Left hindlimb (tissue), 1 donor: Measurements from ENCODE around the gene CYTIP.

Experiments used
- DNase-seq: peaks from one replicate; pipeline ENCODE4 v3.0.0-alpha.2; 2018

Gene CYTIP

DNA sequence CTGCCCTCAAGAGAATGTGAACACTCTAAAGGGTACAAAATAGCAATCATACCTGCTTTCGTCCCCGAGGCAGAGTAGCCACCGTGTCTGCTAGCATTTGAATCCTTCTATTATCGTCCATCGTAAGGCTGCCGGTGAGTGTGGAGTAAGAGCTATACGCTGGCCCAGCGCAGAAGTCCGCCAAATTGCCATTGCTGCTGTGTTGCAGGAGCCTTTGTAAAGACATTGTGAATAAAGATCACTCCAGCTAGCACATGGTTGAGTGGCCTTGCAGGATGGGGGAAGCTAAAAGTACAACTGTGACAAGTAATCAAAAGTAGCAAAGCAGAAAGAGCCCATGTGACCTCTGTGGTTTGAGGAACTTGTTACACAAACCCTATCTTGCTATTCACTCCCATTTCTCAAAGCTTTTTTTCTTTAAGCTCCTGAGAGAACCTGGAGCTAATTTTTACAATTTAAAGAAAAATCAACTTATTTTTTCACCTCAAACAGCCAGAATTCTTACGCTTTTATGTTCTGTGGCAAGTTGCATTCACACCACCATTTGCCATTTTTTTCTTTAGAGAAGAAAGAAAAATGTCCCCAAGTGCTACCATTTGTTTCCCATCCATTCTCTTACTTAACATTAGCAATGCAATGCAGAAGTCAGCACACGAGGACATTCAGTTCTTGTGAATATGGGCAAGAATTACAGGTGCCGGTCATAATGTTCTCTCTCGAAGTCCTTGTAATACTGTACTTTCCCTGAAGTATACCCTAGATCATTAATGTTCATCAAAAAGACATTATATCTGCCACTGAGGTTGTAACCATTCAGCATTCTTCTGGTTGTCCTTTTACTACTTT lies at the start of gene CYTIP:
TSS of gene CYTIP (minus strand) at position 295 of the 846 bp plus-strand sequence. CDS start at position 226, 69 bp downstream.
- no peak for DNase-seq

DNA sequence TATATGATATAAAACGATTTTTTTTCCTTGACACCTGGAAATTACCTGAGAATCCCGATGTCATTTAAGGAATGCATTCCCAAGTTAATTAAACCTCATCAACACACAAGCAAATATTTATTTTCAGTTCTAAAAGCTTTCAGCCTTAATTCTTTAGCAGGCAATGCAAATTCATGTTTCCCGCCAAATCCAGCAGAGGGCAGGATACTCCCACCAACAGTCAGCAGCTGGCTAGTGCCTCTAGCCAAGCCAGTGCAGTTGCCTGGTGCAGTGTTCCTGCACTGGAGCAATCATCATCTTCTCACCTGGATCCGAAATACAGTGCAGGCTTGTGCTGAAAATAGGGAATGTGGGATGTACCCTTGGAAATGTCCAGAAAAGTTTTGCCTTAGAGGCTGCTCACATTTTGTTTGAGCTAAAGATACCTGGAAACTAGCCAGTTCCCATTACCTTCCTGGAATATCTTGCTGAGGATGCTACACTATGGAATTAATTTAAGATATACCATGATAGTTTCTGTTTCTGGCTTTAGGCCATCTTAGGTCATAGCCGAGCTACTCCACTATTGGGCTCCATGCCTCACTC lies 48.4 kb upstream of the CYTIP start:
- peak; percentile 56 for DNase-seq

DNA sequence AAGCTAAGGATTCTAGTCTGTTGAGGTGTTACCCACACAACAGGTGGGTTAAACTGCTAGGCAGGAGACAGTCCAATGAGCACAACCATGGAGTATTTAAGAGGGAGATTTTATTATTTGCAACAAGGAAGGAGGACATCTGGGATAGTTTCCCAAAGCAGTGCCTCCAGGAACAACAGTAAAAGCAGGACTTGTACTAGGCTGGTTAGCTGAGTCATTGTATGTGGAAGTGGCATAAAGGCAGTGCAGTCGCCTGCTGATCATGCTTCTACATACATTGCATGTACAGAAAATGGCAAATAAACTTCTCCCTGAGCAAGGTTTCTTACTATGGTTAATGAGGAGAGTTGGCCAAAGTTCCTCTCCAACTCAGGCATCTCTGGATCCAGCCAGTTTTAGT lies 46.1 kb upstream of the CYTIP start:
- DNase-seq = no peak

DNA sequence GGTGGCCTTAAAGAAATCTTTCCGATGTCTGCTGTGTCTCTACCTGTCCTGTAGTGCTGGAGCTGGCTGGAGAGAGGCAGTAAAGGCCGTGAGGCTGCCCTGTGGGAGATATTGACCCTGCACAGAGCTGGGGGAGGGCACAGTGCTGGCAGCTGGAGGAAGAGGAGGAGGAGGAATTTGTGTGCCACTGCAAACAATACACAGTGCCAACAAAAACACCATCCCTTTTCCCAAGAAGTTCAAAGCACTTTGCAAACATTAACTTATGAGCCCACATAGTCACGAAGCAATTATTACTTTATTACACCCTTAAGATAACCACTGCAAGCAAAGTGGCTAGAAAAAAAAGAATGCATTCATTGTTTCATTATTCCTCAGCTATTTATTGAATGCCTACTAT lies 45.0 kb upstream of the CYTIP start:
- DNase-seq = no peak

DNA sequence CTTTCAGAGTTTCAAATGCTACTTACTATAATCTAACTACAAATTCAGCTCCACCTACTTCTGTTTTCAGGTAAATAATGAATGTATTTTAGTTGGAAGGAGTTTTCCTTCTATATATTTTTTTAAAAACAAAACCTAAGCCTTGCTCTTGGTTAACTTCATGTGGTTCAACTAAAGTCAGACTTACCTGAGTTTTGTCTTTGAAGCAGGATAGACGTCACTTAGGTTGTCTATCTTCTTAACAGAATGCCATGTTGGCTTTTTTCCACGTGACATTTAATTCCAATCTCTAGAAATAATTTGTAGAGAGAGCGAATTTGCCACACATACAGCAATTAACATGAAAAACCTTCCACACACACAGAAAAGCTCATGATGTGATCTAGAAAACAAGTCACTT lies 43.9 kb upstream of the CYTIP start:
- DNase-seq = no peak

DNA sequence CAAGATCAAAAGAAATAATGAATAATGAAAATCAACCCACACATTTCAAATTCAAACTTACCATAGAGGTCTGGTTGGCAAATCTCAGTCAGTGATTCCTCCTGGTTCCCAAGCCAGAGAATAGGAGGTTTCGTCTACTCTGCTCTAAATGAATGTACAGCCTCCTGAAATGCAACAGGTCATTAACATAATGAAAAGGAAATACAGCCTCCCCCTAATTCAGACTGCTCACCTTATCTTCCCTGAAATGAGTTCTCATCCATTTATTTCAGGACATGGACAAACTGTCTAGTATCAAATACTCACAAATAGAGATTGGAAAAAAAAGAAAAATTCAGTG lies 43.4 kb upstream of the CYTIP start:
- DNase-seq = no peak

DNA sequence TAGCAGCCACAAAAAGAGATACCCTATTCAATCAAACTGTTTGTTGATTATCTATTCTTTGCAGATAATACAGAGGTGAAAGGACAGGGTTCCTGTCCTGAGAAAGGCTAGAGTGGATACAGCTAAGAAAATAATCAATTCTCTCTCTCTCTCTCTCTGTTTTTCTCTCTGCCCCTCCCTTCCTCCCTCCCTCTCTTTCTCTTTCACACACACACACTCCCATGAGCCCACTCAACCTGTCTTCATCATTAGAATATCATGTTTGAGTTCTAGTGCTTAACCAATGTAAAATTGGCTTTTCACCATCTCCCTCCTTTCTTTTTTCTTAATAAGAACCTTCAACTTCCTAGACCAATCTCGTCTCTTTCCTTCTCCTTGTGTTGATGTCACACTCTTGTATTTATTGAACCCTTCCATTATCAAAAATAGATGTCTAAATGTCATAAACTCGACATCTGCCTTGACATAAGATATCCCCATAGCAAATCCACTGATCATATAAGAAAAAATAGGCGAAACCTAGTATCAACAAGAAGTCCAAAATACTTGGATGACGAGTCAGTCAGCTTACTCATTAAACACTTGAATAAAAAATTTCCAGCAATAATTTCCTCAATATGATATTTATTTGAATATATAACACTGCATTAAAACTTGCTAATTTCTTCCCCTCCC lies 42.8 kb upstream of the CYTIP start:
- DNase-seq = no peak

DNA sequence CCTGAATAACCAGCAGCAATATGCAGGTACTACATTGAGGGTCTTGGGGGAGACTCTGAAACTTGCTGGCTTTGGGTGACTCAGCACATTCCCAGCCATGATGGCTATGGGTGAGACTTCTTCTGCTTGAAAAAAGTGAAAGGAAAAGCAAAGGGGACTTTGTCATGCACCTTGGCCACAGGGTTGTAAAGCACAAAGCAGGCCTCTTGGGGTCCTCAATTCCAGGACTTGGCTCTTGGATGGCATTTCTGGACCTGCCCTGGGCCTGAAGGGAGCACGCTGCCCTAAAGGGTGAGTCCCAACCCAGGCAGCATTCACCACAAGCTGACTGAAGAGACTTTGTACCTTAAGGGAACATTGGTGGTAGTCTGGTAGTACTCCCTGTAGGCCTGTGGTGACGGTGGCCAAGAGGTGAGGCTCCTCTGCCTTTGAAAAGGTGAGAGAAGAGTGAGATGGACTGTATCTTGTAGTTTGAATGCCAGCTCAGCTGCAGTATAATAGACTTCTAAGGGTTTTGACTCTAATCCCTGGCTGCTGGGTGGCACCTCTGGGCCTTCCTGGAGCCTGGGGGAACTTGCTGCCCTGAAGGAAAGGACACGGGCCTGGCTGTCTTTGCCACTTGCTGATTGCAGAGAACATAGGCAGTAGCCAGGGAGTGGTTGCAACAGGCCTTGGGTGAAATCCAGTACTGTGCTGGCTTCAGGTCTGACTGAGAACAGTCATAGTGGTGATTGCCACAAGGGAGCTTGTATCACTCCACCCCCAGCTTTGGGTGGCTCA lies 36.5 kb upstream of the CYTIP start:
- DNase-seq = no peak

DNA sequence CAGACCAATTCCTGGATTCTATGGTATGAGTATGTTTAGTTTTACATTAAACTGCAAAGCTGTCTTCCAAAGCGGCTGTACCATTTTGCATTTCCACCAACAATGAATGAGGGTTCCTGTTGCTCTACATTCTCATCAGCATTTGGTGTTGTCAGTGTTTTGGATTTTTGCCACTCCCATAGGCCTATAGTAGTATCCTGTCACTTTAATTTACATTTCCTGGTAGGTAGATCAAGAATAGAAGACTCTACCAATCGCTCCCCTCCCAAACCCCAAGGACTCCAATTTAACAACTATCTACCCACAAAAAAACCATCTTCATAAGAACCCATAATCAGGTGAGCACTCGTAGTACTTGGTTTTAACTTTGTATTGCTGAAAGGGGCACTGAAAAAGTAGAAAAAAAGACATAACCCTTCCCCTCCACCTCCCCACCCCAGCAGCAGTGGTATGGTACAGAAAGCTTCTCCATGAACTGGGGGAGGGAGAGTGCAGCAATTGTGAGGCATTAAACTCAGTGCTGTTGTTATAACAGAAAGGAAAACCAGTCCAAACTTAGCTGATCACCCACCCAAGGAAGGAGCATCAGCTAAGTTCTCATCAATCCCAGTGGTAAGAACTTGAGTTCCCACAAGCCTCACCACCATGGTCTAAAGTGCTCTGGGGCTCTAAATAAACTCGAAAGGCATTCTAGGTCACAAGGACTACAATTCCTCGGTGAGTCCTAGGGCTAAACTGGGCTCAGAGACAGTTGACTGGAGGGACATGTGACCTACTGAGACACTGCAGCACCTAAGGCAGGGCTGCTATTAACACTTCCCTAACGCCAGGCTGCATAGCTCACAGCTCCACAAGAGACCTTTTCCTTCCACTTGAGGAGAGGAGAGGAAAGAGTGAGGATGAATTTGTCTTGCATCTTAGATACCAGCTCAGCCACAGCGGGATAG lies 35.5 kb upstream of the CYTIP start:
- DNase-seq = no peak

DNA sequence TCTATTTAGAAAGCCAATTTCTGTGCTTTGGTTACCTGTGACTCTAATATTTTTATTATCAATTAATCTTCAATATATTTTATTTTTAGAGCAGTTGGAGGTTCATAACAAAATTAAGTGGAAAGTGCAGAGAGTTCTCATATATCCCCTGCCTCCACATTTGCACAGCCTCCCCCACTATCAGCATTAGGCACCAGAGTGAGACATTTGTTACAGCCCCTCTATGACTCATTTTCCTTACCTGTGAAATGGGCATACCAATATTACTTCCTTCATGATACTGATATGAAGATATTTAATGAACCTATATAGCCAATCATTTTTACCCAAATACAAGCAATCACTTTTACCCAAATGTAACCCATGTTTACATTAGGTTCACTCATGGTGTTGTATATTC lies 34.0 kb upstream of the CYTIP start:
- DNase-seq = no peak

DNA sequence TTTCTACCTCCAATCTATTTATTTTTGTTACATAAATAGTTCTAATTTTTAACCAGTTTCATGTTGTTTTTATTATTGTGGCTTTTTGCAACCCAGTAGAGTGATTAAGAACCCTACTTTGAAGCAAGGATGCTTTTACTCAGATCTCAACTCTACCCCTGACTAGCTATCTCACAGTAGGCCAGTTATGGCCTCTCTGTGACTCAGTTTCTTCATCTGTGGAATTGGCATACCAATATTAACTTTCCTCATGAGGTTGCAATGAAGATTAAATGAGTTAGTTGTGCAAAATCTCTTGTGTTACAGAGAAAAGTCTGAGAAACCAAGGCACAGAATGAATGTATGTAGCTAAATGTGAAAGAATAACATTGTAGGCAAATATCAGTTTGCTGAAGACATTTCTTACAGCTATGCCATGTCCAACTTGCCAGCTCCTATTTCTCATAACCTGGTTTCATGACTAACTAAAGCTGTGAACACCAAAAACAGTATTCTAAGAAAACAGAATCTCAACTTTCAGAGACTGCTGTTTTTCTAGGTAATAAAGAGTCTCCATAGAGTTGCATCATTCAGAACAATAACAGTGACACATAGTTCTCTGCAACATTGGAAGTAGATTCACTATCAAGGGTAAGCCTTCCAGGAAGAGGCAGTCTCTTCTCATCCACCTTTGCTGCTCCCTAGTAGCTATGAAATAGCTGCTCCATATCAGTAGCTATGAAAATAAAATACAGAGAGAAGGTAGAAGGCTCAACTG lies 33.2 kb upstream of the CYTIP start:
- no peak for DNase-seq

DNA sequence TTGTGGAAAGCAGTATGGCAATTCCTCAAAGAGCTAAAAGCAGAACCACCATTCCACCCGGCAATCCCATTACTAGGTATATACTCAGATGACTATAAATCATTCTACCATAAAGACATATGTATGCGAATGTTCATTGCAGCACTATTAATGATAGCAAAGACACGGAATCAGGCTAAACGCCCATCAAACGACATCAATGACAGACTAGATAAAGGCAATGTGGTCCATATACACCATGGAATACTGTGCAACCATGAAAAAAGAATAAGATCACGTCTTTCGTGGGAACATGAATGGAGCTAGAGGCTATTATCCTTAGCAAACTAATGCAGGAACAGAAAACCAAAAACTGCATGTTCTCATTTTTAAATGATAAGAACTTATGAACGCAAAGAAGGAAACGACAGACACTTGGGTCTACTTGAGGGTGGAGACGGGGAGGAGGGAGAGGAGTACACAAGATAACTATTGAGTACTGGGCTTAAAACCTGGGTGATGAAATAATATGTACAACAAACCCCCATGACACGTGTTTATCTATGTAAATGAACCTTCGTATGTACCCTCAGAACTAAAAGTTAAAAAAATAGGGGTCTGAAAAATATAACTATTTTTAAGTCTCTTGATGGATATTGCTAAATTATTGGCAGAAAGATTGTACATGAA lies 32.0 kb upstream of the CYTIP start:
- DNase-seq = no peak

DNA sequence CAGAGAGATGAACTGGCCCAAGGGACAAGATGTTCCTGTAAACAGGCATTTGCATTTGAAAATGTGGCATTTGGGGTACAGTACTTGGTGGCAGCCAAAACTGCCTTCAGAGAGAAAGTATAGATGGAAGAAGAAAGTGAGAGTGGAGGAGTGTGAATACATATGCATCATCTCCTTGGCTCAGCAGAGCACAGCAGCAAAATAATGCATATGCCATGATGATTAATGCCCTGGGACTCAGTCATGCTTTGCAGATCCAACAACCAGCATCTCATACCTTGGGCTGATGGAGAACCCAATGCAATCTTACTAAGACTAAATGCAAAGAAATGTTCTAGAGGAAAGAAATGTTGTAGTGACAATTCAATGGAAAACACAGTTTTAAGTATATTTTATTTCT lies 29.7 kb upstream of the CYTIP start:
- no peak for DNase-seq

DNA sequence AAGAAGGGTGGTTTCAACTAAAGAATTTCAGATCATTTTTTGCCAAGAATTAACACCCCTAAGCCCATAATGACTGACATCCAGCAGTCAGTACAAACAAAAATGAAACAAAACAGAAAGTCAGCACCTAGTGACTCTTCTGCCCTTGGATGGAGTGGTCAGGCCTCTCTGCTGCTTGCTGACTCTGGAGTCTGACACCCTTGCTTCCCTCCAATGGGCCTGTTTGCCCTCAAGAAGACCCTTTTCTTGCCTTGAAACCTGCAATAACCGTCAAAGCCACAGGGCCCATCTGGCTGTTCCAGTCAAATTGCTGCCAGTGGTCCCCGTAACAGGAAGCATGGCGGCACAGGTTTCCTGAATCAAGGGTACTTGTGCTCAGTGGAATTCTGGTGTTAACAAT lies 27.2 kb upstream of the CYTIP start:
- DNase-seq = no peak

DNA sequence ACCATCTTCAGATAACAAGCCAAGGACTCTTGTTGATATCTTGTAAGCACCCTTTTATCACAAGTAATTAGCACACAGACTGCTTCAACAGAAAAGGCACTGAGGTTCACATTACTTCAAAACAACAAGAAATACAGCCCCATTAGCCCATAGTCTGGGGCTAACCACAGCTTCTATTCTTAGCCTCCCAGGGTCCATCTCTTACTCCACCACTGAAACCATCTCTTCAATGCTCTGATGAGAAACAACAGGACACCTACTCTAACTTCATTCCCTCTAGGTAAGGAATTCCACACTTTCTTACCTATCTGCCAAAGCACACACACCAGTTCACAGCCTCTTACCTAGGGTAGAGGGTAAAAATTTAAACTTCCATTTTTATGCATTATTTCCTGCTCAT lies 26.4 kb upstream of the CYTIP start:
- no peak for DNase-seq

DNA sequence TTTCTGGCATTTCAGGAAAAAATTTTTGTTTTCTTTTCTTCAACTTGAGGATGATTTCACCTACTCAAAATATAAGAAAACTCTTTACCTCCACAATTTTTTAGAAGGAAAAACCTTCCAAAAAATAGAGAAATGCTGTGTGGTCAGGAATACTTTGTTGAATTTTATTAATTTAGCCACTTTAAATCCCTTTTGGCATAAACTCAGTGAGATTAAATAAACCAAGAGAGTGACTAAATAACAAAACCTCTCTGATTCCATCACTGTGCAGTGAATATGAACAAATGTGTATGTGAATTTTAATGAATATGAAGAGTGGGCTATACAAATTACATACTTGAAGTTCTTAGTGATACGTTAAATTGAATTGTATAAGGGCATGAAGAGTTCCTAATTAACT lies 25.8 kb upstream of the CYTIP start:
- no peak for DNase-seq

DNA sequence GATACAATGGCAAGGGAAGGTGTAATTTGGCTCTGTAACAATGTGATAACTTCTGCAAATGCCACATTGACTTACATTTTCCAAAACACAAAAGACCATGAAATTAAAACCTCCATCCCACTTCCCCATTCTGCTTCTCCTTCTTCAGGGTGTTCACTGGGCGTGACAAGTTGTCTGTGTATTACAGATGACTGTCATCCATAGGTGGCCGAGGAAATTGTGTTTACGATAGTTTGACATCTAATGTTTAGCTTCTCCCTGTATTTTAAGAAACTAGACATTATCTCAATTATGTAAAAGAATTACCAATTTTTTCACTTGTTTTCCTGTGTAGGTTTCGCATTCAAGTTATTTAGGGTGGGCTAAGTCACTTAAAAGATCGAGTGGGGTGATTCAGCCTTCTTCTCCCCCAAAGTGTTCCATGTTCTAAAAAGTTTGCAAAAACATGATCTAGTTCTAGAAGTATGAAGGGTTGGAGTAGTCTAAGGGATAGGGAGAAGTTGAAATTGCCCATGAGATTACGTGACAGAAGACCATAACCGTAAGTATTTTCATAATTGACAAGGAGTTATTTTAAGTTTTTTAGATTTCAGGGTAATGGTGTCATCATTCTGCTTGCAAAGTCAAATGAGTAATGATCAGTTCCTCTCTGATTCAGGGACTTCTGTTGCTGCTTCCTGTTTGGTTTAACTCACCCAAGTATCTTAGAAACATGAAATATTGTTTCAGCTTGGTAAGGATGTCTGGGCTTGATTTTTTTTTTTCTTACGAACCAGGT lies 25.2 kb upstream of the CYTIP start:
- no peak for DNase-seq

DNA sequence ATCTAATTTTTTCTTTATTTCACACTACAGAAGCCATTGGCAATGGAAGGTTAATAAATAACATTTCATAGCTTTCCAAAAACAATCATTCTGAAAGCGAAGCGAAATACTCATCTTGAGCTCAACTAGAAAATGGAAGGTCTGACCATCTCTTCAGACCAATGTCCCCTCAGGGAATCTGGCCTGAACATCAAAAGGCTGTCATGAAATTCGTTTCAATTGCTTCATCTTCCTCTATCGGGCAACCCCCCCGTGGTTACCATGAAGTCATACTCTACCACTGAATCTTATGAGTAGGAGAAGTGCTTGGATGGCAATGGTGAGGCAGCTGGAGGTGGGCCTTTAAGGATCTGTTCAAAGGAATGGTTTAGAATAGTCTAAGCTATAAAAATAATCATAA lies 22.9 kb upstream of the CYTIP start:
- no peak for DNase-seq

DNA sequence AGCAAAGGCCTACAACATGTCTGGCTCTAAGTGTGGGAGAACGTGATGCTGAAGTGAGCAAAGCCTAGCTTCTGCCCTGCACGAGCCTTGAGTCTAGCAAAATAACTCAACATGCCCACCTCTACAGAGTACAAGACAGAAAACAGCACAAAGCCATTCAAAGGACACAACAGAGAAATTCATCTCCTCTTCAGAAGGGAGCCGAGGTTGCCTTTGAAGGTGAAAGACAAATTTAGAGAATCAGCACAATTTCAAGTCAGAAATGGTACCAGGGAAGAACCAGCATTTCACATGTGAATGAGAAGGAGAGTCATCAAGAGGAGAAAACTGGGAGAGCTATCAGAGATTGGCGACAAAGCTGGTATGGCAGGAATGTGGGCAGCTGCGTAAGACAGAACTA lies 21.7 kb upstream of the CYTIP start:
- no peak for DNase-seq

DNA sequence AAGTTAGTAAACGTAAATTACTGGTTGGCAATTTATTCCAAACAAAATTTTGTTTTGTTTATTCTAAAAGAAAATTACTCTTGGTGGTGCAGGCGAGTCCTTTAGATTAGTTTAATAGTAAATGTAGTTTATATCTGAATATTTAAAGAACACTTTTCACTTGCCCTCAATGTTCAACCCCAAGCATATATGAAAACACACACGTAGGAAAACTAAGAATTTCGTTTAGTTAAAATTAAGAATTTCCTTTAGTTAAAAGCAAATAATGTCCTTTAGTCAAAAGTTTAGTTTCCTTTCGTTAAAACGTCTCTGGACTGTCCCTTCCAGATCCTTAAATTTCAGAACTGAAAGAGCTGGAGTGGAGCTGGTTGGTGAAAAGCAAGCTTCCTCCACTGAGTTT lies 19.1 kb upstream of the CYTIP start:
- no peak for DNase-seq
